Measurements from ENCODE around the gene HRC. TPM values are rescaled to one million over a fixed set of nuclear protein-coding genes. Genes with fewer than 3 reads are reported as not detected.

HRC gene
- total RNA-seq, 1 experiment from 2014 or later = 0.13 TPM

- no peak for ATAC-seq
- DNase-seq (ENCODE audit: low read depth, low spot score) = no peak
- in situ Hi-C loops (cut with HindIII; ENCODE audit: low pct_unique_long_range_greater_than_20kb, low sequenced_read_pairs) (no loop called here), intact Hi-C loops (cut with micrococcal nuclease; ENCODE audit: unreplicated experiment) (no loop called here)
- ChIA-PET CTCF (interaction anchor here (0.5 kb wide), 1 partner anchor 38 kb away, joined by 3 read pairs; the partner anchor contains the start of gene NTF4), POLR2A (no interaction called here)
- BruUV-seq (replicated peaks) = no TSS peak
- Histone ChIP-seq H3K4me1 (ENCODE audit: control insufficient read depth, insufficient read depth, low read length) (peaks cover 3% of the 10 kb centered on the region), H3K27ac (ENCODE audit: low read length) (no peak overlapping the region), H3K4me3 (ENCODE audit: low read depth in 2 of 2, low read length in 2 of 2) (no peak overlapping the region), H3K9me3 (ENCODE audit: control insufficient read depth, insufficient read depth, low read depth, low read length) (no peaks in the 10 kb centered on the region), H3K36me3 (ENCODE audit: control insufficient read depth, insufficient read depth, low read length) (peaks cover 13% of the 10 kb centered on the region), H3K27me3 (ENCODE audit: control insufficient read depth, insufficient read depth, low read length) (no peaks in the 10 kb centered on the region)
- TF ChIP-seq CTCF (IDR thresholded peaks at IDR 0.05) = no peak
- no peak for TF ChIP-seq TCF7L2 (IDR thresholded peaks at IDR 0.05; ENCODE audit: low read depth, low read length)
- TF ChIP-seq, protein P1, sequence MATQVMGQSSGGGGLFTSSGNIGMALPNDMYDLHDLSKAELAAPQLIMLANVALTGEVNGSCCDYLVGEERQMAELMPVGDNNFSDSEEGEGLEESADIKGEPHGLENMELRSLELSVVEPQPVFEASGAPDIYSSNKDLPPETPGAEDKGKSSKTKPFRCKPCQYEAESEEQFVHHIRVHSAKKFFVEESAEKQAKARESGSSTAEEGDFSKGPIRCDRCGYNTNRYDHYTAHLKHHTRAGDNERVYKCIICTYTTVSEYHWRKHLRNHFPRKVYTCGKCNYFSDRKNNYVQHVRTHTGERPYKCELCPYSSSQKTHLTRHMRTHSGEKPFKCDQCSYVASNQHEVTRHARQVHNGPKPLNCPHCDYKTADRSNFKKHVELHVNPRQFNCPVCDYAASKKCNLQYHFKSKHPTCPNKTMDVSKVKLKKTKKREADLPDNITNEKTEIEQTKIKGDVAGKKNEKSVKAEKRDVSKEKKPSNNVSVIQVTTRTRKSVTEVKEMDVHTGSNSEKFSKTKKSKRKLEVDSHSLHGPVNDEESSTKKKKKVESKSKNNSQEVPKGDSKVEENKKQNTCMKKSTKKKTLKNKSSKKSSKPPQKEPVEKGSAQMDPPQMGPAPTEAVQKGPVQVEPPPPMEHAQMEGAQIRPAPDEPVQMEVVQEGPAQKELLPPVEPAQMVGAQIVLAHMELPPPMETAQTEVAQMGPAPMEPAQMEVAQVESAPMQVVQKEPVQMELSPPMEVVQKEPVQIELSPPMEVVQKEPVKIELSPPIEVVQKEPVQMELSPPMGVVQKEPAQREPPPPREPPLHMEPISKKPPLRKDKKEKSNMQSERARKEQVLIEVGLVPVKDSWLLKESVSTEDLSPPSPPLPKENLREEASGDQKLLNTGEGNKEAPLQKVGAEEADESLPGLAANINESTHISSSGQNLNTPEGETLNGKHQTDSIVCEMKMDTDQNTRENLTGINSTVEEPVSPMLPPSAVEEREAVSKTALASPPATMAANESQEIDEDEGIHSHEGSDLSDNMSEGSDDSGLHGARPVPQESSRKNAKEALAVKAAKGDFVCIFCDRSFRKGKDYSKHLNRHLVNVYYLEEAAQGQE (IDR thresholded peaks at IDR 0.05; ENCODE audit: insufficient read depth in 1 of 2, low read depth in 2 of 2, low read length in 1 of 2) = no peak
- no peak for TF ChIP-seq SIN3A (IDR thresholded peaks at IDR 0.05; ENCODE audit: borderline replicate concordance, insufficient read depth, low read depth, low read length)
- TF ChIP-seq POLR2AphosphoS5 (IDR thresholded peaks at IDR 0.05; ENCODE audit: low read depth, low read length) = no peak
Observed at GRCh38 chr19:49102303-49102702, 52.9 kb downstream of the HRC start.

Other genes with a start within 250 kb of the HRC start
- 0.85 TPM for gene DHDH, start 221.7 kb downstream of the HRC start, total RNA-seq (2021; ENCODE audit: unreplicated experiment)
- 100 TPM for gene BAX, start 200.5 kb downstream of the HRC start, total RNA-seq (2021; ENCODE audit: unreplicated experiment)
- gene FTL, start 190.1 kb downstream of the HRC start, total RNA-seq (2021; ENCODE audit: unreplicated experiment) = 1,332 TPM
- gene GYS1, start 162.1 kb downstream of the HRC start, total RNA-seq (2021; ENCODE audit: unreplicated experiment) = 20.2 TPM
- 170 TPM for gene RUVBL2, start 161.5 kb downstream of the HRC start, total RNA-seq (2021; ENCODE audit: unreplicated experiment)
- gene LHB, start 138.3 kb downstream of the HRC start, total RNA-seq (2021; ENCODE audit: unreplicated experiment) = 0.39 TPM
- not detected for gene CGB3, start 131.1 kb downstream of the HRC start, total RNA-seq (2021; ENCODE audit: unreplicated experiment)
- gene CGB2, start 123.5 kb downstream of the HRC start, total RNA-seq (2021; ENCODE audit: unreplicated experiment) = not detected
- not detected for gene CGB1, start 118.5 kb downstream of the HRC start, total RNA-seq (2021; ENCODE audit: unreplicated experiment)
- gene CGB5, start 111.5 kb downstream of the HRC start, total RNA-seq (2021; ENCODE audit: unreplicated experiment) = not detected
- gene CGB8, start 106.3 kb downstream of the HRC start, total RNA-seq (2021; ENCODE audit: unreplicated experiment) = not detected
- 0.95 TPM for gene CGB7, start 97.6 kb downstream of the HRC start, total RNA-seq (2021; ENCODE audit: unreplicated experiment)
- 0.39 TPM for gene NTF4, start 90.6 kb downstream of the HRC start, total RNA-seq (2021; ENCODE audit: unreplicated experiment)
- 0.03 TPM for gene KCNA7, start 82.7 kb downstream of the HRC start, total RNA-seq (2021; ENCODE audit: unreplicated experiment)
- gene SNRNP70, start 69.9 kb downstream of the HRC start, total RNA-seq (2021; ENCODE audit: unreplicated experiment) = 180 TPM
- gene LIN7B, start 41.0 kb downstream of the HRC start, total RNA-seq (2021; ENCODE audit: unreplicated experiment) = 6.4 TPM
- gene C19orf73, start 36.3 kb downstream of the HRC start, total RNA-seq (2021; ENCODE audit: unreplicated experiment) = 1.4 TPM
- gene PPFIA3, start 35.9 kb downstream of the HRC start, total RNA-seq (2021; ENCODE audit: unreplicated experiment) = 21.7 TPM
- 19.4 TPM for gene TRPM4, start 2.4 kb upstream of the HRC start, total RNA-seq (2021; ENCODE audit: unreplicated experiment)
- 1.3 TPM for gene SLC6A16, start 169.8 kb upstream of the HRC start, total RNA-seq (2021; ENCODE audit: unreplicated experiment)
- gene CD37, start 180.0 kb upstream of the HRC start, total RNA-seq (2021; ENCODE audit: unreplicated experiment) = 0.33 TPM
- 31.9 TPM for gene TEAD2, start 207.0 kb upstream of the HRC start, total RNA-seq (2021; ENCODE audit: unreplicated experiment)
- 0.95 TPM for gene DKKL1, start 208.5 kb upstream of the HRC start, total RNA-seq (2021; ENCODE audit: unreplicated experiment)
- not detected for gene KASH5, start 232.9 kb upstream of the HRC start, total RNA-seq (2021; ENCODE audit: unreplicated experiment)